ENCODE results near the gene CAB39.

CAB39 gene

DNA sequence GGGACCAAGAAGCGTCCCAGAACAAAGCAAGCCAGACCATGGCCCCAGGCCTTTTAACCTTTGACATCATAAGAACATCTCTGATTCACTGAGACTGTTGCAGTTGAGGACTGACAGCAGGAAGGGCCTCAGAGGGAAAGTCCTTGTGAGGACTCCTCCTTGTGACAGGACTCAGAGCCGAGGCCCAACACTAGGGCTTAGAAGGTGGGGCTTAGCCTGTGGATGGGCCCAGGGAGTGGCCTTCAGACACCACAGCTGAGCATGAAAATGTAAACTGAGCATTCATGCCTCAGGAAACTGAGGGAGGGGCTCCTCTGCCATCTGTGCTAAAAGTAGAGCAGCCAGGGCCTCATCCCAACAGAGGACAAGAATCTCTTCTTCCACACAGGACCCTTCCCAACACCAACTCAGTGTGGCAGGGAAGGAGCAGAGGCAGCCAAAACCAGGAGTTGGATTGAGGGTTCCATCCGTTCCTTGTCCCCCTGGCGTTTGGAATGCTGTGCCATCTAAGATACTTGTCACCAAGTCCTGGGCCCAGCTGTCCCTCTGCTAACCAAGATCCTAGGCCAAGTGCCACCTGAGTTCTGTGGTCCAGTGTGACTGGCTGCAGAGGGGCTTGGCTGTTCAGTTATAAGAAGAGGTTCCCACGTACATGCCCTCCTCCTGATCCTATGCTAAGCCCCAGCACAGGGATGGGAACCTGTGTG lies 37.5 kb upstream of the CAB39 start:
- in situ Hi-C loops (cut with MboI; ENCODE audit: low pct_unique_long_range_greater_than_20kb, low sequenced_read_pairs, unreplicated experiment) = no loop called here
- no peak for DNase-seq (ENCODE audit: low spot score)
- TF ChIP-seq, protein P1, sequence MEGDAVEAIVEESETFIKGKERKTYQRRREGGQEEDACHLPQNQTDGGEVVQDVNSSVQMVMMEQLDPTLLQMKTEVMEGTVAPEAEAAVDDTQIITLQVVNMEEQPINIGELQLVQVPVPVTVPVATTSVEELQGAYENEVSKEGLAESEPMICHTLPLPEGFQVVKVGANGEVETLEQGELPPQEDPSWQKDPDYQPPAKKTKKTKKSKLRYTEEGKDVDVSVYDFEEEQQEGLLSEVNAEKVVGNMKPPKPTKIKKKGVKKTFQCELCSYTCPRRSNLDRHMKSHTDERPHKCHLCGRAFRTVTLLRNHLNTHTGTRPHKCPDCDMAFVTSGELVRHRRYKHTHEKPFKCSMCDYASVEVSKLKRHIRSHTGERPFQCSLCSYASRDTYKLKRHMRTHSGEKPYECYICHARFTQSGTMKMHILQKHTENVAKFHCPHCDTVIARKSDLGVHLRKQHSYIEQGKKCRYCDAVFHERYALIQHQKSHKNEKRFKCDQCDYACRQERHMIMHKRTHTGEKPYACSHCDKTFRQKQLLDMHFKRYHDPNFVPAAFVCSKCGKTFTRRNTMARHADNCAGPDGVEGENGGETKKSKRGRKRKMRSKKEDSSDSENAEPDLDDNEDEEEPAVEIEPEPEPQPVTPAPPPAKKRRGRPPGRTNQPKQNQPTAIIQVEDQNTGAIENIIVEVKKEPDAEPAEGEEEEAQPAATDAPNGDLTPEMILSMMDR (IDR thresholded peaks at IDR 0.05; ENCODE audit: extremely low read depth, insufficient read depth, missing control alignments) = no peak

DNA sequence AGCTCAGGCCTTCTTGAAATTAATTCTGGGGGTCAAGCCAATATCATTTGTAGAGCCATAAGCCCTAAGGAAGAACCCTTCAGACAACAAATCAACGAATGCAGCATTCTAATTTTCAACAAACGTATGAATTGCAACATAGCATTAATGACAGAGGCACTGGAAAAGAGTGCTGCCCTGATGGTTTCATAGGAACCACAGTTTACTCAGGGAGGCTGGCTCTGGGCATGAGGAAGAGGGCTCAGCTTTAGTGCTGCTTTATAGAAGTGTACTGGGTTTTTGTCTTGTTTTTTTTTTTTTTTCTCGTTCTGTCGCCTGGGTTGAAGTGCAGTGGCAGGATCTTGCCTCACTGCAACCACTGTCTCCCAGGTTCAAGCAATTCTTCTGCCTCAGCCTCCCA lies 36.1 kb upstream of the CAB39 start:
- DNase-seq (ENCODE audit: low spot score) = no peak
- TF ChIP-seq, protein P1 (IDR thresholded peaks at IDR 0.05; ENCODE audit: extremely low read depth, insufficient read depth, missing control alignments) = no peak

DNA sequence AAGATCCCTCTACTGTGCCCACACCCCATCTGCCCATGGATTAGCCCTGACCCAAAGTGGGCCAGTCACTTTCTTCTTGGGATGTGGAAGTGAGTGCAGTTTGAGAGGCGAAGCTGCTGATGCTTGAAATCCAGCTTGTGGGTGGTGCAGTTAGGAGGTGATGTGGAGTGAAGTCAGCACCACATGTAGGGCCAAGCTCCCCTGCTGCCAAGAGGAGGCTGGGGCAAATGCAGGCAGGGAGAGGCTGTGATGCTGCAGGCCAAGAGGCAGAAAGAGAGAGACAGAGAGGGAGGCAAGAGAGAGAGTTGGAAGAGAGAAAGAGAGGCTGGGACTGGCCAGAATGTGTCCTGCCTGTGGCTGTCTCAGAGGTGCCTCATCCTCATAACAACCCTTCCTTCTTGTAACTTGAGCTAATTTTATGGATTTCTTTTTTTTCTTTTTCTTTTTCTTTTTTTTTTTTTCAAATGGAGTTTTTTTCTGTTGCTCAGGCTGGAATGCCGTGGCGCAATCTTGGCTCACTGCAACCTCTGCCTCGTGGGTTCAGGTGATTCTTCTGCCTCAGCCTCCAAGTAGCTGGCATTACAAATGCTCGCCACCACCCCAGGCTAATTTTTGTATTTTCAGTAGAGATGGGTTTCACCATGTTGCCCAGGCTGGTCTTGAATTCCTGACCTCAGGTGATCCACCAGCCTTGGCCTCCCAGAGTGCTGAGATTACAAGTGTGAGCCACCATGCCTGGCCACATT lies 35.3 kb upstream of the CAB39 start:
- in situ Hi-C loops (cut with MboI; ENCODE audit: low pct_unique_long_range_greater_than_20kb, low sequenced_read_pairs, unreplicated experiment) = no loop called here
- no peak for DNase-seq (ENCODE audit: low spot score)
- TF ChIP-seq, protein P1 (IDR thresholded peaks at IDR 0.05; ENCODE audit: extremely low read depth, insufficient read depth, missing control alignments) = no peak

More for the DNA sequence above, 36.1 kb upstream of the CAB39 start:
- in situ Hi-C loops (cut with MboI; ENCODE audit: low pct_unique_long_range_greater_than_20kb, low sequenced_read_pairs, unreplicated experiment) = no loop called here

DNA sequence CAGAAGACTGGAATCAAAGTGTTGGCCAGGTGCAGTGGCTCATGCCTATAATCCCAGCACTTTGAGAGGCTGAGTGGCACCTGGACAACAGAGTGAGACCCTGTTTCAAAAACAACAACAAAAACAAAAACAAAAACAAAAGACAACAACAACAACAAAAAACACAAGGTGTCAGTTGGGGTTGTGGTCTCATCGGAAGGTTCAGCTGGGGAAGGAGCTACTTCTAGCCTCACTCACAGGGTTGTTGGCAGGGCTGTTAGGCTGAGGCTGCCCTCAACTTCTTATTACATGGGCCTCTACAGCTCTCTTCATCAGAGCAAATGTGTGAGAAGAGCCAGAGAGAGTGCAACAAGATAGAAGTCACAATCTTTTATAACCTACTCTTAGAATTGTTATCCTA lies 34.6 kb upstream of the CAB39 start:
- DNase-seq (ENCODE audit: low spot score) = no peak
- in situ Hi-C loops (cut with MboI; ENCODE audit: low pct_unique_long_range_greater_than_20kb, low sequenced_read_pairs, unreplicated experiment) = no loop called here
- TF ChIP-seq, protein P1 (IDR thresholded peaks at IDR 0.05; ENCODE audit: extremely low read depth, insufficient read depth, missing control alignments) = no peak

DNA sequence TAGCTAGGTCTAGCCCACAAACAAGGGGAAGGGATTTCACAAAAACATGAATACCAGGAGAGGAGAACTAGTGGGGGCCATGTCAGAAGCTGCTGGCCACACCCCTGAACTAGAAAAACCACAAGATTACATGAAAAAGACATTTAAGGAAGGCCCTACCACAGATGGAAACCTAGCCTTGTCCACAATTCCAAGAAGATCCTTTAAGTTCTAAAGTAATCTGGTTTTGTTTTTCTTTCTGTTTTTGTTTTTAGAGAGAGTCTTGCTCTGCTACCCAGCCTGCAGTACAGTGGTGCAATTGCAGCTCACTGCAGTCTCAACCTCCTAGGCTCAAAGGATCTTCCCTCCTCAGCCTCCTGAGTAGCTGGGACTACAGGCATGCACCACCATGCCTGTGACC lies 34.2 kb upstream of the CAB39 start:
- in situ Hi-C loops (cut with MboI; ENCODE audit: low pct_unique_long_range_greater_than_20kb, low sequenced_read_pairs, unreplicated experiment) = no loop called here
- no peak for DNase-seq (ENCODE audit: low spot score)
- TF ChIP-seq, protein P1 (IDR thresholded peaks at IDR 0.05; ENCODE audit: extremely low read depth, insufficient read depth, missing control alignments) = no peak

DNA sequence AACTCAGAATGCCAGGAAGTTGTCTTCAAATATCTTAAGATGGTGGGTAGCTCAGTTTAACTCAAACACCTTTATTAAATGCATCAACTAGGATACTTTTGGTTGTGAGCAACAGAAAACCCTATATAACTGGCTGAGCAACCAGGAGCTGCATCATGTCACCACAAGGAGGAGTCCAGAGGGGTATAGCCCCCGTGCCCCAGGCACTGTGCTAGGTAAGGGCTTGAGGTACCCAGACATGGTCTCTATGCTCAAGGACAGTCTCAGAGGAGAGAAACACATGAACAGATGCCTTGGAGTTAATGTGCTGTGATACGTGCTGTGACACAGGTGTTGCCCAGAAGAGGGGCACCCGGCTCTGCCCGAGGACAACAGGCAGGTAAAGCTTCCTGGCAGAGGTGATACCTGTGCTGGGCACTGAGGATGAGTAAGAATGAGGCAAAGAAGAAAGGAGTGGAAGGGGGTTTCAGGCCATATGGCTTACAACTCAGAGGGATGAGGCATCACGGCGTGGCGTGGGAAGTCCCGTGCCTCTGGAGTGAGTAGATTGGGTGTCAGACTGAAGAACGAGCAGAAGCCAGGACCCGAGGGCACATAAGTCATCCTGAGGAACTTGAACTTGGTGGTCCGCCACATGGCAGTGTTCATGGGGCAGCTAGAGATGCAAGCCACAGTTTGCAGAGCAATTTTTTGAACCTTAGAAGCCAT lies 32.0 kb upstream of the CAB39 start:
- TF ChIP-seq, protein P1 (IDR thresholded peaks at IDR 0.05; ENCODE audit: extremely low read depth, insufficient read depth, missing control alignments) = no peak
- no peak for DNase-seq (ENCODE audit: low spot score)
- in situ Hi-C loops (cut with MboI; ENCODE audit: low pct_unique_long_range_greater_than_20kb, low sequenced_read_pairs, unreplicated experiment) = no loop called here
